Stimulated activated CD8-positive, alpha-beta memory T cell treated with anti-CD3 and anti-CD28 coated beads, Interleukin-12 subunit alpha, Interleukin-12 subunit beta, amount 100 ng/mL, for 24 hours (primary cell): ENCODE results near the gene CLSTN1.
"Not testable (repeated sequence)": the region's sequence is repeated elsewhere in the genome, so short reads cannot be mapped to it uniquely, and the experiment has no call there.

Source experiments
- DNase-seq: peaks from one replicate; pipeline ENCODE4 v3.0.0-alpha.2; 2020; ENCODE audit errors: extremely low read depth

Gene CLSTN1

DNA sequence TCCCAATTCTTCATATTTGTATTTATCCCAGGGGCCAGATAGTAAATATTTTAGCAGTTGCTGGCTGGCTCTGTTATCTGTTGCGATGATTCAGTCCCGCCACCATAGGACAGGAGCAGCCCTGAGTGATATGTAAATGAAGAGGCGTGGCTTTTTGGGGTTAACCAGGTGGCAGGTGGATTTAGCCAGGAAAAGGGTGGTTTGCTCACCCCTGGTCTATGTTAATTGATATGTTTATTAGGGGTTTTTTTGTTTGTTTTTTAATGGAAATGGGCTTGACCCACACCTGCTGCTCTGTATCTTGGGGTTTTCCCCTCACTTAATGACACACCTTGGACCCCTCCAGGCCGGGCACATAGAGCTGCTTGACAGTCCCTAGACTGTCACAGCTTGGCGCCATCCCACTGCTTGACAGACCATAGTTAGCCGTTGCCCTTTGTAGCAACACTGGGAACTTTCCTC lies 109.5 kb downstream of the CLSTN1 start:
- no peak for DNase-seq

DNA sequence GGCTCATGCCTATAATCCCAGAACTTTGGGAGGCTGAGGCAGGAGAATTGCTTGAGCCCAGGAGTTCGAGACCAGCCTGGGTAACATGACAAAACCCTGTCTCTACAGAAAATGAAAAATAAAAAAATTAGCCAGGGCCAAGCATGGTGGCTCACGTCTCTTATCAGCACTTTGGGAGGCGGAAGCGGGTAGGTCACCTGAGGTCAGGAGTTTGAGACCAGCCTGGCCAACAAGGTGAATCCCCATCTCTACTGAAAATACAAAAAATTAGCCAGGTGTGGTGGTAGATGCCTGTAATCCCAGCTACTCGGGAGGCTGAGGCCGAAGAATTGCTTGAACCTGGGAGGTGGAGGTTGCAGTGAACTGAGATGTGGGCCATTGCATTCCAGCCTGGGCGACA lies 111.0 kb downstream of the CLSTN1 start:
- DNase-seq: not testable (repeated sequence)

DNA sequence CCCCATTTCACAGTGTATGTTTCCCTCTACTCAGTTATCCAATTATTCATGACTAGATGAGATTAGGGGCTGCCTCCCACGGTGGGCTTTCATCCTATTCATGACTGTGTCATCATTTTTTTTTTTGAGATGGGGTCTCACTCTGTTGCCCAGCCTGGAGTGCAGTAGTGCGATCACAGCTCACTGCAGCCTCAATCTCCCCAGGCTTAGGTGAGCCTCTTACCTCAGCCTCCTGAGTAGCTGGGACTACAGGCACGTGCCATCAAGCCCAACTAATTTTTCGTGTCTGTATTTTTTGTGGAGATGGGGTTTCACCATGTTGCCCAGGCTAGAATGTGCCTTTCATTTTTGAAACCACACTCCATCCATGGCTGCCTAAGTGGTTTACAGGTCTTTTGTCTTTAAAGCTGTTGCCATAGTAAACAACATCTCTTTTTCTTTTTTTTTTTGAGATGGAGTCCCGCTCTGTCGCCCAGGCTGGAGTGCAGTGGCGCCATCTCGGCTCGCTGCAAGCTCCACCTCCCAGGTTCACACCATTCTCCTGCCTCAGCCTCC lies 112.2 kb downstream of the CLSTN1 start:
- DNase-seq: no peak

DNA sequence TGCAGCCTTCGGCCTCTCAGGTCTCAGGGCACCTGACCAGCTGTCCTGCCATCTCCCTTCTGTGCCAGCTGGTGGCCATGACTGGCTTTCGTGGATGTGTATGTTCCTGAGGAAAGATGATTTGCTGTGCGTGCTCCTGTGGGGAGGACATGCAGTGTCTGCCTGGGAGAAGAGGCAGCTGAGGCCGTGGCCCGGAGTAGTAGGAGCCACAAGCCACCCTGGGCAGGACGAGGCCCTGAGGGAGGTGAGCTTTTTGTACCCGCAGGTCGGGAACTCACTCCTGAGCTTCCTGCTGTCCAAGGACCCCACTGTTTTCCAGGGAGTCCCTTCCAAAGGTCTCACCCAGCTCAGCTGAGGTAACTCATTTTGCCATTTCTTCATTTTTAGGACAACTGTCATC lies 113.7 kb downstream of the CLSTN1 start:
- no peak for DNase-seq

GRCh38 chr1:9706178-9706577 lies 117.6 kb downstream of the CLSTN1 start:
- DNase-seq: no peak

- no peak for DNase-seq
These were observed 118.2 kb downstream of the CLSTN1 start for GRCh38 chr1:9705337-9706093.

- DNase-seq: no peak
These were observed 120.1 kb downstream of the CLSTN1 start for GRCh38 chr1:9703681-9704080.

DNA sequence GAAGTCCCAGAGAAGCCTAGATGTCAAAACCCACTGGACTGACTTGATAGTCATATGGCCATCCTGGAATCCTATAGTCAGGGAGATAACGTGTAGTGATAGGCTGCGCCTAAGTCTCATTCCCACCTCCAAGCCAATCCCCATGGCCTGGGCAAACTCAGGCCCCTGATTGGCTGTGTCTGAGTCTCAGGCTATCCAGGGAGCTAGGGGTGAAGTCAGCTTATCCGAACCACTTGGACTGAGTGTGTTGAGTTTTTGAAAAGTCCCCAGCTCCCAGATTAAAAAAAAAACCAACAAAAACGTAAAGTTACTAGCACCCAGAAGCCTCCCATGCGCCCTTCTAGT lies 120.6 kb downstream of the CLSTN1 start:
- DNase-seq: no peak

DNA sequence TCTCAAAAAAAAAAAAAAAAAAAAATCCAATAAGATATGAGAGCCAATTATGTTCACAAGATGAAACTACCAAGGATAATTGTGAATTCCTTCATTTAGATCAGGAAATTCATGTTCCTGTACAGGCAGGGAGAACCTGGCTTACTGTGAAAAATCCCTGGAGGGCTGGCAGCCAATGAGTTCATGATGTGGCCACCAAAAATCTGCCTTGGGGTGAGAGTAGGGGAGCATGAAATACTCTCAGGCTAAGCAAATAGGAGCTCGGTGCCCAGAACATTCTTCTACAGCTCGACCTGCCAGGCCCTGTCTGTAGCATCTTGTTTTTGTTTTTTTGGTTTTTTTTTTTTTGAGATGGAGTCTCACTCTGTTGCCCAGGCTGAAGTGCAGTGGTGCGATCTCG lies 122.1 kb downstream of the CLSTN1 start:
- no peak for DNase-seq

GRCh38 chr1:9700340-9700739 lies 123.4 kb downstream of the CLSTN1 start:
- no peak for DNase-seq

- no peak for DNase-seq
These were observed 124.4 kb downstream of the CLSTN1 start for GRCh38 chr1:9699361-9699760.

DNA sequence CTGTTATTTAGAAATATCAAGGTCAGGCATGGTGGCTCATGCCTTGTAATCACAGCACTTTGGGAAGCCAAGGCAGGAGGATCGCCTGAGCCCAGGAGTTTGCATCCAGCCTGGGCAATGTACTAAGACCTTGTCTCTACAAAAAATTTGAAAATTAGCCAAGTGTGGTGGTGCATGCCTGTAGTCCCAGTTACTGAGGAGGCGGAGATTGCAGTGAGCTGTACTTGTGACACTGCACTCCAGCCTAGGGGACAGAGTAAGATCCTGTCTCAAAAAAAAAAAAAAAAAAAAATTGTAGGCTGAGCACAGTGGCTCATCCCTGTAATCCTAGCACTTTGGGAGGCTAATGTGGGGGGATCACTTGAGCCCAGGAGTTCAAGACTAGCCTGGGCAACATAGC lies 127.0 kb downstream of the CLSTN1 start:
- no peak for DNase-seq

GRCh38 chr1:9691691-9692090 lies 132.1 kb downstream of the CLSTN1 start:
- no peak for DNase-seq

GRCh38 chr1:9691108-9691445 lies 132.7 kb downstream of the CLSTN1 start:
- DNase-seq: no peak

DNA sequence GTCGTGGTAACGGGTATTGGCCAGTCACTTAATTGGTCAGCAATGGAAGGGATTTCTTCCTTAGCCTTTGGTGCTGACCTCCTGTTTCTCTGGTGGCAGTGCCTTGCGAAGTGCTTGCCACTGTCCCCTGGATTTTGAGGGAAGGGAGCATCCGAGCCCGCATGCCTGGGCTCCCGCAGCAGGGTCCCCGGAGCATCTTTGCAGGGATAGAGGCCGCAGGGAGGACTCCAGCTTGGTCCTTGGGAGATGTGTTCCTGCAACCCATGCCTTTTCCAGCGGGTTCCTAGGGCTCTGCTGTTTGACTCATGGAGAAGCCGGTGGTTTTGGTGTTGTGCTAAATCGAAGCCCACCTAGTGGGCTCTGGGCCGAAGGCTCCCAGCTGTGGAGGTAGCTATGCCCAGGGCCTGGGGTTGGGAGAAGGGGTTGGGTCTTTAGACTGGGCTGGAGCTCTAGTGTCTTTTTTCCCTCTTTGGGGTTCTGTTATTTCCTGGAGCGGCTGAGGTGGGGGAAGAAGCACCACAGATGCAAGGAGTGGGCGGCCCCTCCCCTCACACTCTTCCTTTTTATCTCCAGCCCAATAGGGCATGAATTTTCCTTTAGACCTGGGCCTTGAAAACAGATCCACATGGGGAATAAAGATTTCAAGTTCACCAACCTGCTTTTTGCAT lies 133.2 kb downstream of the CLSTN1 start:
- DNase-seq: no peak

- DNase-seq: no peak
These were observed 133.8 kb downstream of the CLSTN1 start for GRCh38 chr1:9689971-9690381.

DNA sequence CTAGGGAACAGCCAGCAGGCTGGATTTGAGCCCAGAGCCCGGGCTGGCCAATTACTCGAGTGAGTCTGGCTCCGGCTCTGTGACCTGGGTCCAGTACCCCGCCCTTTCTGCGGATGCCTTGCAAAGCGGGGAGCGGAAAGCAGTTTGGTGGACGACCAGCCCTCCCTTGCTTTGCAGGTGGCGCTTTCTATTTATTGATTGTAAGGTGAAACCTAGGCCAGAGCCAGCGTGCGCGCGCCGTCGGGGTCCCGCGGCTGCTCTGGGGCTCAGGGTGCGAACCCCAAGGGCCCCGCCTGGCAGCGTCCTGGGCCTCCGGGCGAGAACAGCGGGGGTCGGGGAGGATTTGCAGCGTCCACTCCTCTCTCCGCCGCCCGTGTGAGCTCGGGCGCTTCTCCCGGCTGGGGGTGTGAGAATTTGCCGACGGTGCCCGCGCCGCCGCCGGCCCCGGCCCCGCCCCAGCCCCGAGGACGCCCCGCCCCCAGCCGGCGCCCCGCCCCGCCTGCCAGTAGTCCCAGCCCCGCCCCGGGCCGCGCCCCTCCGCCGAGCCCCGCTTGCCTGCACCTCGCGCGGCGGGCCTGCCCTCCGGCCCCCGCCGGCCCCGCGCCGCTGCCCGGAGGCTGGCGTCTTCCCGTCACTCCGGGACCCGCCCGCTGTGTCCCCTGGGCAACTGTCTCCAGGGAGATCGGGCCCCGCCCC lies 134.6 kb downstream of the CLSTN1 start:
- peak; percentile 54 for DNase-seq

- no peak for DNase-seq
These were observed 135.2 kb downstream of the CLSTN1 start for GRCh38 chr1:9688599-9688998.

DNA sequence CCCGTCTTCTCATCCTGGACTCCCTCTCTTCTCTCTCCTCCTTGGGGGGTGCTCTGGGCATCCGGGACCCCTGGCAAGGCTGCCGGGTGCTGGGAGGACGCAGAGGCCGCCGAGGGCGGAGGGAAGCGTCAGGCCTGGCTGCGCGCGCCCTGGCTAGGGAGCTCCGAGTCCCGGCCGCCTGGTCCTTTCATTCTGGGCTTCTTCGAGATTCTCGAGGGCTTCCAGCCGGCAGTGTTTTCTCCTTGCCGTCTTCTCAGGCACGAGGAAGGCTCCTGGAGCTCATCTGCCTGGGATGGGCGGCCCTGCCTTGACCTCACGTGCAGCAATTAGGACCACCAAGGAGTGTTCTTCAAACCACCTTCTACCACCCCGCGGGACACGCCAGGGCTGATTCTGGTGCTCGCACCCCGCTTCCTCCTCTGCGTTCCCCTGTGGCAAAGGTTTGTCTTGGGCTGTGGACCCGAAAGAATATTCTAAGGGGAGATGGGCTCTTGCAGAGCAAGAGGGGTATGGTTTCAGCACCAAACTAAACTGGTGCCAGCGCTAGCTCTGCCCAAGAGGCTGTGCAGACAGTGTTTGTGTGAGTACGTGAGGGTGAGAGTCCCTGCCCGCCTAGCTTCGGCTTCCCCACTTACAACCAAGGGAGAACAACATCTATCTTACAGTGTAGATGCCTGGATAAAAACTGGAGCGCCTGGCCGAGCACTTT lies 135.7 kb downstream of the CLSTN1 start:
- DNase-seq: no peak

GRCh38 chr1:9687120-9687873 lies 136.5 kb downstream of the CLSTN1 start:
- peak; percentile 45 for DNase-seq

DNA sequence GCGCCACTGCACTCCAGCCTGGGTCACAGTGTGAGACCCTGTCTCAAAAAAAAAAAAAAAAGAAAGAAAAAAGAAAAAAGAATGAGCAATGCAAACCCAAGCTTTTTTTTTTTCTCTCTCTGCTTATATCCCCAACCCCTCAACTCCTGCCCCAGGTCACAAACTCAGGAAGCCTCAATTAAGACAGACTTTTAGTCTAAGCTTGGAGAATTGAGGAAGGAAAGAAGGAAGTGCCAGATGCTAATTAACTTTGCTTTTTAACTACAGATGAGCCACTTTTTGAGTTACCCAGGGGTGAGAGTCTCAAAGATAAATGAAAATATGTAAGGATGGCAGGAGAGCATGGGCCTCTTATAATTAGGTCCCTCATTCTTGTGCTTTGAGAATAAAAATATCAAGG lies 139.0 kb downstream of the CLSTN1 start:
- no peak for DNase-seq
